Measurements from ENCODE around the gene PCIF1.

- TF ChIP-seq CTCF (tag by site-specific recombination; IDR thresholded peaks at IDR 0.05) (no peak), ZBTB1 (tag by site-specific recombination; IDR thresholded peaks at IDR 0.05) (no peak), ZNF48 (tag by site-specific recombination; IDR thresholded peaks at IDR 0.05) (no peak), REST (tag by site-specific recombination; IDR thresholded peaks at IDR 0.05) (no peak)
- TF ChIP-seq, protein P1, sequence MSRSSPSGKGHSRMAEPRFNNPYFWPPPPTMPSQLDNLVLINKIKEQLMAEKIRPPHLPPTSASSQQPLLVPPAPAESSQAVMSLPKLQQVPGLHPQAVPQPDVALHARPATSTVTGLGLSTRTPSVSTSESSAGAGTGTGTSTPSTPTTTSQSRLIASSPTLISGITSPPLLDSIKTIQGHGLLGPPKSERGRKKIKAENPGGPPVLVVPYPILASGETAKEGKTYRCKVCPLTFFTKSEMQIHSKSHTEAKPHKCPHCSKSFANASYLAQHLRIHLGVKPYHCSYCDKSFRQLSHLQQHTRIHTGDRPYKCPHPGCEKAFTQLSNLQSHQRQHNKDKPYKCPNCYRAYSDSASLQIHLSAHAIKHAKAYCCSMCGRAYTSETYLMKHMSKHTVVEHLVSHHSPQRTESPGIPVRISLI (tag by site-specific recombination; IDR thresholded peaks at IDR 0.05), result no peak
- TF ChIP-seq, protein P2, sequence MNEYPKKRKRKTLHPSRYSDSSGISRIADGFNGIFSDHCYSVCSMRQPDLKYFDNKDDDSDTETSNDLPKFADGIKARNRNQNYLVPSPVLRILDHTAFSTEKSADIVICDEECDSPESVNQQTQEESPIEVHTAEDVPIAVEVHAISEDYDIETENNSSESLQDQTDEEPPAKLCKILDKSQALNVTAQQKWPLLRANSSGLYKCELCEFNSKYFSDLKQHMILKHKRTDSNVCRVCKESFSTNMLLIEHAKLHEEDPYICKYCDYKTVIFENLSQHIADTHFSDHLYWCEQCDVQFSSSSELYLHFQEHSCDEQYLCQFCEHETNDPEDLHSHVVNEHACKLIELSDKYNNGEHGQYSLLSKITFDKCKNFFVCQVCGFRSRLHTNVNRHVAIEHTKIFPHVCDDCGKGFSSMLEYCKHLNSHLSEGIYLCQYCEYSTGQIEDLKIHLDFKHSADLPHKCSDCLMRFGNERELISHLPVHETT (tag by site-specific recombination; IDR thresholded peaks at IDR 0.05), result no peak
- TF ChIP-seq, protein P3, sequence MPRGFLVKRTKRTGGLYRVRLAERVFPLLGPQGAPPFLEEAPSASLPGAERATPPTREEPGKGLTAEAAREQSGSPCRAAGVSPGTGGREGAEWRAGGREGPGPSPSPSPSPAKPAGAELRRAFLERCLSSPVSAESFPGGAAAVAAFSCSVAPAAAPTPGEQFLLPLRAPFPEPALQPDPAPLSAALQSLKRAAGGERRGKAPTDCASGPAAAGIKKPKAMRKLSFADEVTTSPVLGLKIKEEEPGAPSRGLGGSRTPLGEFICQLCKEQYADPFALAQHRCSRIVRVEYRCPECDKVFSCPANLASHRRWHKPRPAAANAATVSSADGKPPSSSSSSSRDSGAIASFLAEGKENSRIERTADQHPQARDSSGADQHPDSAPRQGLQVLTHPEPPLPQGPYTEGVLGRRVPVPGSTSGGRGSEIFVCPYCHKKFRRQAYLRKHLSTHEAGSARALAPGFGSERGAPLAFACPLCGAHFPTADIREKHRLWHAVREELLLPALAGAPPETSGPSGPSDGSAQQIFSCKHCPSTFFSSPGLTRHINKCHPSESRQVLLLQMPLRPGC (tag by site-specific recombination; IDR thresholded peaks at IDR 0.05), result no peak
Measured at GRCh38 chr20:45908084-45908483, 26.4 kb upstream of the PCIF1 start.

Data from HEK293 (cell line).